K562 (cell line): ENCODE data around the gene STT3B. TPM values are rescaled to one million over a fixed set of nuclear protein-coding genes. Genes with fewer than 3 reads are reported as not detected.
A peak's percentile ranks its signal among the peaks of the same experiment; 100 is the strongest.

ENCODE experiments used
- CBFA2T3 ChIP-seq: fragments of 450-650 bp; IDR thresholded peaks from 2 replicates; pipeline ENCODE4 v1.6.1; 2017
- CBFB ChIP-seq: sonication (generic); formaldehyde crosslinking; IDR thresholded peaks from 2 replicates; pipeline ENCODE4 v1.4.0; 2020; ENCODE audit warnings: mild to moderate bottlenecking, missing genetic modification reagents
- CCNT2 ChIP-seq: IDR thresholded peaks from 2 replicates; pipeline ENCODE4 v1.6.1; 2011; ENCODE audit warnings: borderline replicate concordance, low read depth, mild to moderate bottlenecking, moderate library complexity, mixed read lengths, low read length; ENCODE audit not compliant: insufficient read length; ENCODE audit errors: extremely low read depth
- ESRRA ChIP-seq: fragments of 450-650 bp; IDR thresholded peaks from 2 replicates; pipeline ENCODE4 v1.6.1; 2014; ENCODE audit warnings: low read depth, mild to moderate bottlenecking, moderate library complexity, borderline replicate concordance
- FOS ChIP-seq: IDR thresholded peaks from 3 replicates; pipeline ENCODE4 v1.6.1; 2011; ENCODE audit not compliant: insufficient read length; ENCODE audit errors: extremely low read depth
- KLF13 ChIP-seq: fragments of 450-650 bp; IDR thresholded peaks from 2 replicates; pipeline ENCODE4 v1.6.1; 2016; ENCODE audit warnings: missing genetic modification characterization, low read depth, mild to moderate bottlenecking, missing compliant biosample characterization, moderate library complexity, borderline replicate concordance
- KLF16 ChIP-seq: IDR thresholded peaks from 2 replicates; pipeline ENCODE4 v1.6.1; 2016; ENCODE audit warnings: antibody characterized with exemption
- MCM2 ChIP-seq: fragments of 450-650 bp; IDR thresholded peaks from 2 replicates; pipeline ENCODE4 v1.6.1; 2017; ENCODE audit warnings: low read depth, mild to moderate bottlenecking
- MTA2 ChIP-seq: fragments of 450-650 bp; IDR thresholded peaks from 2 replicates; pipeline ENCODE4 v1.6.1; 2016; ENCODE audit warnings: low read depth
- NR4A1 ChIP-seq, 2 experiments: fragments of 250-450 bp in 1 of 2; fragments of 450-650 bp in 1 of 2; sonication (Bioruptor Pico) in 1 of 2; IDR thresholded peaks; 2 replicates each; pipeline versions ENCODE4 v1.4.0 to v1.6.1; 2016 to 2020; ENCODE audit warnings: mild to moderate bottlenecking in 2 of 2, missing compliant biosample characterization in 1 of 2, missing genetic modification characterization in 1 of 2, moderate library complexity in 1 of 2
- POLR2A ChIP-seq: fragments of 450-650 bp; conservative IDR thresholded peaks from 2 replicates; pipeline ENCODE4 v1.6.1; 2016
- PTRF ChIP-seq: fragments of 450-650 bp; IDR thresholded peaks from 2 replicates; pipeline ENCODE4 v1.6.1; 2016; ENCODE audit warnings: mild to moderate bottlenecking, missing genetic modification characterization, missing compliant biosample characterization
- RFX5 ChIP-seq: IDR thresholded peaks from 2 replicates; pipeline ENCODE4 v1.6.1; 2011; ENCODE audit warnings: low read depth, mild to moderate bottlenecking, improper control_type of control experiment, low read length
- RREB1 ChIP-seq: fragments of 250-450 bp; sonication (Bioruptor Pico); IDR thresholded peaks from 2 replicates; pipeline ENCODE4 v1.4.0; 2020
- SMAD4 ChIP-seq: fragments of 250-450 bp; sonication (Bioruptor Pico); conservative IDR thresholded peaks from 2 replicates; pipeline ENCODE4 v1.8.0; 2021; ENCODE audit warnings: inconsistent platforms, mild to moderate bottlenecking, moderate library complexity
- STAT5B ChIP-seq: fragments of 250-450 bp; sonication (Bioruptor Pico); IDR thresholded peaks from 2 replicates; pipeline ENCODE4 v1.8.0; 2021; ENCODE audit warnings: mild to moderate bottlenecking, inconsistent platforms
- TAF1 ChIP-seq: IDR thresholded peaks from 2 replicates; pipeline ENCODE4 v1.6.1; 2011; ENCODE audit warnings: mild to moderate bottlenecking, low read length, moderate library complexity; ENCODE audit not compliant: insufficient read depth, control insufficient read depth, severe bottlenecking; ENCODE audit errors: extremely low read depth
- TFAM ChIP-seq: fragments of 250-450 bp; sonication (Bioruptor Pico); conservative IDR thresholded peaks from 2 replicates; pipeline ENCODE4 v1.5.0; 2021; ENCODE audit warnings: mild to moderate bottlenecking, moderate library complexity
- THRB ChIP-seq: fragments of 450-650 bp; formaldehyde crosslinking; conservative IDR thresholded peaks from 2 replicates; pipeline ENCODE4 v1.4.0; 2022; ENCODE audit warnings: mild to moderate bottlenecking, missing genetic modification characterization
- YY1 ChIP-seq, 3 experiments: IDR thresholded peaks; 2 replicates each; pipeline ENCODE4 v1.6.1; 2011; ENCODE audit warnings: low read length in 2 of 3, mild to moderate bottlenecking in 2 of 3, moderate library complexity in 2 of 3, borderline replicate concordance in 1 of 3, control low read depth in 1 of 3, low read depth in 1 of 3; ENCODE audit not compliant: insufficient read depth in 3 of 3, insufficient replicate concordance in 2 of 3, control insufficient read depth in 1 of 3, insufficient read length in 1 of 3; ENCODE audit errors: extremely low read depth in 1 of 3
- ZBED1 ChIP-seq: IDR thresholded peaks from 2 replicates; pipeline ENCODE4 v1.6.1; 2014
- ZNF133 ChIP-seq: fragments of 250-450 bp; sonication (Bioruptor Pico); IDR thresholded peaks from 2 replicates; pipeline ENCODE4 v1.4.0; 2020; ENCODE audit warnings: mild to moderate bottlenecking
- polyA plus RNA-seq, 8 experiments: library from polyadenylated mRNA; depleted of rRNA in 4 of 8; stranded (reverse) in 5 of 8; unstranded in 3 of 8; fragments of >200 nt; fragmentation: Nextera tagmentation in 2 of 8; fragmentation: Illumina TruSeq in 1 of 8; extraction: Ambion mirVana in 2 of 8; extraction: Trizol in 1 of 8; gene quantifications; 2 replicates each; pipeline versions ENCODE4 v1.2.1 to v1.2.3, GENCODE V29; 2011 to 2014; ENCODE audit warnings: inconsistent platforms in 1 of 8, missing spikeins in 1 of 8
- total RNA-seq, 7 experiments: library from RNA; depleted of rRNA in 6 of 7; stranded (reverse); fragments of >200 nt in 6 of 7; fragmentation: Illumina TruSeq in 2 of 7; extraction: Trizol in 2 of 7; gene quantifications; 2 replicates each; pipeline versions ENCODE4 v1.2.1 to v1.2.3, GENCODE V29; 2011 to 2021; ENCODE audit warnings: low replicate concordance in 1 of 7

STT3B gene
- total and polyA plus RNA-seq, 9 of the 15 experiments (the other 6 are each of a cell fraction or from before 2014, with no cell fraction given), result 22.4 to 147 (median 100) TPM

- 0 out of 2 replicates have a peak, but pooled peaks have one; percentile 41 for TF ChIP-seq RREB1 (CRISPR knock-in tag)
- TF ChIP-seq KLF13 (tag), result peak; percentile 44; the same call in 1 of the 2 replicates
- peak; percentile 52 for TF ChIP-seq CCNT2
- no peak for TF ChIP-seq TFAM (CRISPR knock-in tag)
- TF ChIP-seq PTRF (tag), result no peak
- no peak for TF ChIP-seq MTA2
- TF ChIP-seq RFX5, result no peak
- 0 out of 2 replicates have a peak, but pooled peaks have one; percentile 17 for TF ChIP-seq THRB (CRISPR knock-in tag)
- peak; percentile 98 for TF ChIP-seq POLR2A
- no peak for TF ChIP-seq FOS
- TF ChIP-seq CBFA2T3, result no peak
- no peak; the same call in 1 of the 2 replicates for TF ChIP-seq NR4A1 (CRISPR knock-in tag; IDR thresholded peaks at IDR 0.05)
- TF ChIP-seq NR4A1 (tag; IDR thresholded peaks at IDR 0.05), result no peak; the same call in 1 of the 2 replicates
- peak; percentile 28; the same call in 1 of the 2 replicates for TF ChIP-seq ZBED1
- peak; percentile 62 to 89 (median 80) for TF ChIP-seq YY1 (IDR thresholded peaks at IDR 0.05; ENCODE audit: borderline replicate concordance in 1 of 3, control insufficient read depth in 1 of 3, extremely low read depth in 1 of 3, insufficient read depth in 3 of 3, insufficient read length in 1 of 3, insufficient replicate concordance in 2 of 3, low read depth in 1 of 3, low read length in 2 of 3)
- no peak for TF ChIP-seq MCM2
- TF ChIP-seq TAF1, result peak; percentile 79
- TF ChIP-seq KLF16, result no peak
- no peak for TF ChIP-seq CBFB (CRISPR knock-in tag)
- TF ChIP-seq STAT5B, result no peak
- TF ChIP-seq ZNF133 (CRISPR knock-in tag), result no peak
- no peak for TF ChIP-seq ESRRA
- TF ChIP-seq SMAD4 (CRISPR knock-in tag), result 0 out of 2 replicates have a peak, but pooled peaks have one; percentile 79
Measured at GRCh38 chr3:31532587-31533168, at the start of gene STT3B (continued).
